AG09309 (cell line): ENCODE results near the gene MBP.

ENCODE experiments used
- DNase-seq: peaks from one replicate; pipeline ENCODE4 v3.0.0-alpha.2; 2010; ENCODE audit warnings: low read depth
- H3K4me3 ChIP-seq: 2 replicates; pipeline ENCODE4 v1.5.1; 2011; ENCODE audit warnings: mild to moderate bottlenecking, low read depth, low read length, moderate library complexity; ENCODE audit not compliant: control insufficient read depth
- CTCF ChIP-seq: IDR thresholded peaks from 2 replicates; pipeline ENCODE4 v1.5.1; 2011; ENCODE audit warnings: mild to moderate bottlenecking, low read depth, low read length, inconsistent platforms; ENCODE audit not compliant: insufficient read depth, control insufficient read depth; ENCODE audit errors: missing control alignments

MBP gene

DNA sequence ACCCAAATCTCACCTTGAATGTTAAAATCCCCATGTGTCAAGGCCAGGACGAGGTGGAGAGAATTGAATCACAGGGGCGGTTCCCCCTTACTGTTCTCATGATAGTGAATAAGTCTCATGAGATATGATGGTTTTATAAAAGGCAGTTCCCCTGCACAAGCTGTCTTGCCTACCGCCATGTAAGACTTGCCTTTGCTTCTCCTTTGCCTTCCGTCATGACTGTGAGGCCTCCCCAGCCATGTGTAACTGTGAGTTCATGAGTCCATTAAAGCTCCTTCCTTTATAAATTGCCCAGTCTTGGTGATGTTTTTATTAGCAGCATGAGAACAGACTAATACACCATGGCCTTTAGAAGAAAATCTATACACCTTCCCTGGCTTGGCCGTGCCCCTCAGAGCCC lies 7.4 kb upstream of the MBP start:
- no peak overlapping the region for H3K4me3 ChIP-seq
- no peak for TF ChIP-seq CTCF
- no peak for DNase-seq

- TF ChIP-seq CTCF = no peak
- H3K4me3 ChIP-seq = no peak overlapping the region
- no peak for DNase-seq
These were observed 7.0 kb upstream of the MBP start for GRCh38 chr18:77139619-77140018.

DNA sequence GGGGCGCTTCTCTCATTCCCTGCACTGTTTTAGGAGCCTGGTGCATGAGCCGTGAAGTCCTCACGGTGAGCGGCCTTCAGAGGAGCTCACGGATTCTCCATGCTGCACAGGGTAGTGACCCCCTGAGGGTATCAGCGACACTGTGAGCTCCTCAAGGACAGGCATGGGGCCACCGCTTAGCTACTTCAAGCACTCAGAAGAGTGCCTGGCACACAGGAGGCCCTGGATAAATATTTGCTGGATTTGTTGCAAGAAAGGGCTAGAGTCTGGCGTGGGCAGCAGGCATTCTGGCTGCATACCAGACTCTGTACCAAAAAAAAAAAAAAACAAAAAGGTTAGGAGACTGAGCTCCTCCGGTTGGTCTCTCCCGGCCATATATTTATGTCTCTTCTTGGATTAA lies 5.7 kb upstream of the MBP start:
- H3K4me3 ChIP-seq = no peak overlapping the region
- no peak for TF ChIP-seq CTCF
- DNase-seq = no peak

DNA sequence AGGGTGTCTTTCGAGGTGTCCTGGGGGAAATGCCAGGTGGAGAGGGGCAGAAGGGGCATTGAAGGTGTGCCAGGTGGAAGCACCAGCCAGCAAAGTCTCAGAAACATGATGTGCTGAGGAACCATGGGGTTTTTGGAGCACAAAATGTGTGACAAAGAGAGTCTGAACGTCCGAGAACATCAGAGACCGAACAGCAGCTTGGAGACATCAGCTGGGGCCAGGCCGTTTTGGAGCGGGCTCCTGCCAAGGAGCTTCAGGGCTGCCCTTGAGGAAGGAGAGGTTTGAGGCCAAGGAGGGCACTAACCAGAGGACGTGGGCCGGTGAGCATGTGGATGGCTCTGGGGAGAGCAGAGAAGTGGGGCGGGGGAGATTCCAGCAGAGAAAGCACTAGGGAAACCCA lies 5.3 kb upstream of the MBP start:
- TF ChIP-seq CTCF = no peak
- DNase-seq = no peak
- no peak overlapping the region for H3K4me3 ChIP-seq

DNA sequence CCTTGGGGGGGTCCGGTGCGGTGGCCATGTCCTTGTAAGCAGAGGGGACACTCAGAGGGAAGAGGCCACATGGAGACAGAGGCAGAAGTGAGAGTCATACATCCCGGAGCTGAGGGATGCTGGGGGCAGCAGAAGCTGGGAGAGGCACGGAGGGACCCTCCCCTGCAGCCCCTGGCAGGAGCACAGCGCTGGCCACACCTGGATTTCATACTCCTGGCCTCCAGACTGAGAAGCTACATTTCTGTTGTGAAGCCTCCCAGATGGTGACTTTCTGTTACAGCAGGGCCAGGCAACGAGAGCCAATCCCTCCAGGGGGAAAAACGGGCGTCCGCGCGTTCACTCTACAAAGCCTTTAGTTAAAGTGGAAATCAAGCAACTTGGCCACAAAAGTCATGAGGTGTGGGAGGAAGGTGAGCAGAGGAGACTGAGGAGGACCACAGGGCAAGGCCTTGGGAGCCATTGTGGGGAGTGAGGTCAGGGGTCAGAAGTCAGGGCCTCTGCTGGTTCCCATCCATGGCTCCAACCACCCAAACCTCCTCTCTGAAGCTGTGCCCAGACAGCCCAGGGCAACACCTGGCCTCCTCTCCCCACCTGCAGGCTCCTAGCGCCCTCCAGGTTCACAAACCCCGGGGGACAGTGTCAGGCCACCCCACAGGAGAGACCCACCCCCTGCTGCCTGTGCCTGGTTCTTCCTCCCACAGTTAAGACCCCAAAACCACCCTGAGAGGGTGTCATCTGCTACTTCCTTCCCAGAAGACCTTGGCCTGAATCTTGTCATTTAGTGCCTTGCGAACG lies 4.5 kb upstream of the MBP start:
- TF ChIP-seq CTCF = no peak
- H3K4me3 ChIP-seq = no peak overlapping the region
- DNase-seq = no peak

DNA sequence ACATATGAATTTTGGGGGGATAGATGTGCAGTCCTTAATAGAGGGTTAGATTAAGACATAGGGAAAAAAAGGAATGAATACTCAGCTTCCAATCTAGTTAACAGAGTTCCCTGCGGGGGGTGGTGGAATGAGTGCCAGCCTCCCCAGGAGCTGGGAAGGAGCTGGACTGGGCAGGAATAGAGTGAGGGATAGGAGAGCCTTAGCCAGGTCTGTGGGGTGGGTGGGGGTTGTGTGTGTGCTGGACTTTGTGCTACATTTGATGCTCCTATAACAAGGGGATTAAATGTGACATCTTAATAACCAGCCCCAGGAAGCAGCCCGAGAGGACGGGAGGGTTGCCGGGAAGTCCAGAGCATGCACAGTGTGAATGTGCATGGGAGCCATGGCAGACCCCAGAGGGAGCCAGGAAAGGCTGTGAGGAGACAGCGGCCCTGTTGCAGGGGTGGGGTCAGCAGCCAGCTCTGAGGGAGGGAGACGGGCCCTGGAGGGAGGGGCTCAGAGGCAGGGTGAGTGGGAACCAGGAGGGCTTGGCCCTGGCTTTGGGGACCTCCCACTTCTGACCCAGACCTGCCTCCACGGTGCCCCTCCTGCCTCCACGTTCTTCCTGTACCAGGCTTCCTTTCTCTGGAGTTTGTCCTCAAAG lies 3.6 kb upstream of the MBP start:
- TF ChIP-seq CTCF = no peak
- no peak overlapping the region for H3K4me3 ChIP-seq
- DNase-seq = no peak
